GM10266 (cell line): ENCODE results near the gene NRAP.

Source experiments
- DNase-seq: peaks from one replicate; pipeline ENCODE4 v3.0.0; 2012; ENCODE audit errors: extremely low spot score
- CTCF ChIP-seq: IDR thresholded peaks from 2 replicates; pipeline ENCODE4 v1.5.1; 2012; ENCODE audit warnings: mild to moderate bottlenecking, low read depth; ENCODE audit not compliant: control insufficient read depth, insufficient read depth; ENCODE audit errors: missing control alignments

NRAP gene

GRCh38 chr10:113560071-113560470, 103.8 kb downstream of the NRAP start:
- TF ChIP-seq CTCF: no peak
- DNase-seq: no peak

- no peak for TF ChIP-seq CTCF
- no peak for DNase-seq
Measured at GRCh38 chr10:113557903-113558321, 105.9 kb downstream of the NRAP start.

- DNase-seq: no peak
- TF ChIP-seq CTCF: no peak
Measured at GRCh38 chr10:113557424-113557862, 106.4 kb downstream of the NRAP start.

GRCh38 chr10:113555751-113556150, 108.1 kb downstream of the NRAP start:
- no peak for TF ChIP-seq CTCF
- no peak for DNase-seq

- DNase-seq: no peak
- no peak for TF ChIP-seq CTCF
Measured at GRCh38 chr10:113555245-113555644, 108.6 kb downstream of the NRAP start.

- no peak for DNase-seq
- TF ChIP-seq CTCF: no peak
Measured at GRCh38 chr10:113554214-113554613, 109.6 kb downstream of the NRAP start.

- DNase-seq: no peak
- no peak for TF ChIP-seq CTCF
Measured at GRCh38 chr10:113553149-113553548, 110.7 kb downstream of the NRAP start.
